BE2C (cell line): ENCODE results near the gene CLDN24.

ENCODE experiments used
- DNase-seq: peaks from one replicate; pipeline ENCODE4 v3.0.0-alpha.2; 2020
- H3K27me3 ChIP-seq: fragments of 250-450 bp; sonication (Bioruptor Pico); 2 replicates; pipeline ENCODE4 v1.5.1; 2020; ENCODE audit warnings: mild to moderate bottlenecking
- H3K36me3 ChIP-seq: fragments of 250-450 bp; sonication (Bioruptor Pico); 2 replicates; pipeline ENCODE4 v1.5.1; 2020; ENCODE audit warnings: mild to moderate bottlenecking
- H3K4me1 ChIP-seq: fragments of 250-450 bp; sonication (Bioruptor Pico); 2 replicates; pipeline ENCODE4 v1.5.1; 2020
- H3K4me3 ChIP-seq: 2 replicates; pipeline ENCODE4 v1.5.1; 2011; ENCODE audit warnings: low read depth, low read length
- H3K9me3 ChIP-seq: fragments of 250-450 bp; sonication (Bioruptor Pico); 2 replicates; pipeline ENCODE4 v1.5.1; 2020
- TF ChIP-seq, protein P1 (sequence below): IDR thresholded peaks from 2 replicates; pipeline ENCODE4 v1.5.1; 2012; ENCODE audit warnings: mild to moderate bottlenecking, low read depth, low read length

Gene CLDN24

DNA sequence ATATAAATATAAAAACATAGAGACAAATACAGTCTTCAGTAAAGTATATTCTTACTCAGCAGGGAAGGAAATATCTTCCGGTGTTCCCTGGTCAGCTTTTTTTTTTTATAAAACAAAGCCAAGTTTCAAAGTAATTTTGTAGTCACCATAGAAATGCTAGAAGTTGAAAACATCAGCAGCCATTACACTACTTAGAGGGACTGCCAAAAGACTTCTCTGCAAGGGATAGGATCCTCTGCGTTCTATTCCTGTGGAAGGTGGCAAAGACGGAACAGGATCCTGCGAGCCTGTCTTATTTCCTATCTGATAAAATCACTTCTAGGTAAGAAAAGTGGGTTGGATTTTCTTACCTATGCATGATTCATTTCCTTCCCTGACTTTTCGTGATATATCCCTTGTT, 21.6 kb downstream of the CLDN24 start:
- Histone ChIP-seq H3K4me1 (no peaks in the 10 kb centered on the region), H3K9me3 (no peaks in the 10 kb centered on the region), H3K27me3 (no peaks in the 10 kb centered on the region), H3K4me3 (no peak overlapping the region), H3K36me3 (no peaks in the 10 kb centered on the region; the same call in 1 of the 2 replicates)
- TF ChIP-seq, protein P1, sequence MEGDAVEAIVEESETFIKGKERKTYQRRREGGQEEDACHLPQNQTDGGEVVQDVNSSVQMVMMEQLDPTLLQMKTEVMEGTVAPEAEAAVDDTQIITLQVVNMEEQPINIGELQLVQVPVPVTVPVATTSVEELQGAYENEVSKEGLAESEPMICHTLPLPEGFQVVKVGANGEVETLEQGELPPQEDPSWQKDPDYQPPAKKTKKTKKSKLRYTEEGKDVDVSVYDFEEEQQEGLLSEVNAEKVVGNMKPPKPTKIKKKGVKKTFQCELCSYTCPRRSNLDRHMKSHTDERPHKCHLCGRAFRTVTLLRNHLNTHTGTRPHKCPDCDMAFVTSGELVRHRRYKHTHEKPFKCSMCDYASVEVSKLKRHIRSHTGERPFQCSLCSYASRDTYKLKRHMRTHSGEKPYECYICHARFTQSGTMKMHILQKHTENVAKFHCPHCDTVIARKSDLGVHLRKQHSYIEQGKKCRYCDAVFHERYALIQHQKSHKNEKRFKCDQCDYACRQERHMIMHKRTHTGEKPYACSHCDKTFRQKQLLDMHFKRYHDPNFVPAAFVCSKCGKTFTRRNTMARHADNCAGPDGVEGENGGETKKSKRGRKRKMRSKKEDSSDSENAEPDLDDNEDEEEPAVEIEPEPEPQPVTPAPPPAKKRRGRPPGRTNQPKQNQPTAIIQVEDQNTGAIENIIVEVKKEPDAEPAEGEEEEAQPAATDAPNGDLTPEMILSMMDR = no peak
- DNase-seq = no peak

DNA sequence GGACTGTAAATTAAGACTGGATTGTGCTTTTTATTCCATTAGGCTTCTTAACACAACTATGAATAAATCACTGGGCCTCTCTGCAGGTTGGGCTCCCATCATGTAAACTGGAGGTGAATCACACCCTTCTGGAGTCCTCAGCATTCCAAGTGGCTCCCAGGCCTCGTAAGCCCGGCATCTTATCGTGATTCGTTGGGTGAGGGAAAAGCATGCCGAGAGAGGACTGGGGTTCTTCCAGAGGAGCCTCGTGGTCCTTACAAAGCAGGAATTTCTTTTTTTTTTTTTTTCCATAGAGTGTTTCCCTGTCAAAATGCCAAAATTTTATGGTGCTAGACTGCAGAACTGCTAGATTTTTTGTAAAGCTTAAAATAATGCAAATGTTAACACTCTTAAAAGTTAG, 22.2 kb downstream of the CLDN24 start:
- Histone ChIP-seq H3K9me3 (no peaks in the 10 kb centered on the region), H3K4me3 (no peak overlapping the region), H3K4me1 (no peaks in the 10 kb centered on the region), H3K36me3 (no peaks in the 10 kb centered on the region; the same call in 1 of the 2 replicates), H3K27me3 (no peaks in the 10 kb centered on the region)
- no peak for DNase-seq
- TF ChIP-seq, protein P1 = no peak

DNA sequence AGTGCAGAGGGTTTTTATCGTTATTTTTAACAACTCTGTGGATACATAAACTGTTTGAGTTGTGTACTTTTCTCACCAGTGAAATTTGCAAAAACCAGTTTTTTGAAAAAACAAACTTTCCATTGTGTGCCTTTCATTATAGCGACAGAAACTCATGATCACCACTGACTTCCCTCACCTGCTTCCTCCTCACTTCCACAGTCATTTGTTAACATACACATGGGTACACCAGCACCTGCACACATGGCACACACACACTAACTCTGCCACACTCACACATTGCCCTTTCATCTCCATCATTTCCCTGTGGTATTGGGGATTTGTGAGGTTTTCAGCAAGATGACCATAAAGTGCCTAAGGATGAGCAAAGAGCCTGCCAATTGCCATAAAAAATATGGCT, 22.8 kb downstream of the CLDN24 start:
- H3K36me3 ChIP-seq = no peaks in the 10 kb centered on the region; the same call in 1 of the 2 replicates
- TF ChIP-seq, protein P1 = no peak
- no peak for DNase-seq
- H3K4me1 ChIP-seq = no peaks in the 10 kb centered on the region
- no peaks in the 10 kb centered on the region for H3K9me3 ChIP-seq
- no peaks in the 10 kb centered on the region for H3K27me3 ChIP-seq
- H3K4me3 ChIP-seq = no peak overlapping the region

DNA sequence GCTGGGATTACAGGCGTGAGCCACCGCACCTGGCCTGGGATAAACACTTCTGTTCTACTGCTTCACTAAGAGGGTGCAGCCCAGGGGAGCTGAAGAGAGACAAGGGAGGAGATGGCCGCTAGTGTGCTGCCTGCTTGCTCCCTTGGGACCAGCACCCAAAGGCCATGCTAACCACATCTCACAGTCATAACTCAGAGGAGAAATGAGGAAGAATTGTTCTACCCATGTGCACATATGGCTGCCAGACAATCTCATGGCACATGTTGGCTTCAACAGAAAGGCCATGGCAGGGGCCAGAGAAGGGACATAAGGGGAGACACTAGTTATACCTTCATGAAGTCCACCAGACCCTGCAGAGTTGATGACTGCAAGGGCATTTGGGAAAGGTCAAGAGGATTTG, 24.6 kb downstream of the CLDN24 start:
- TF ChIP-seq, protein P1 = no peak
- no peak overlapping the region for H3K4me3 ChIP-seq
- DNase-seq = no peak
- H3K4me1 ChIP-seq = no peaks in the 10 kb centered on the region
- no peaks in the 10 kb centered on the region for H3K27me3 ChIP-seq
- H3K36me3 ChIP-seq = no peaks in the 10 kb centered on the region; the same call in 1 of the 2 replicates
- H3K9me3 ChIP-seq = no peaks in the 10 kb centered on the region

DNA sequence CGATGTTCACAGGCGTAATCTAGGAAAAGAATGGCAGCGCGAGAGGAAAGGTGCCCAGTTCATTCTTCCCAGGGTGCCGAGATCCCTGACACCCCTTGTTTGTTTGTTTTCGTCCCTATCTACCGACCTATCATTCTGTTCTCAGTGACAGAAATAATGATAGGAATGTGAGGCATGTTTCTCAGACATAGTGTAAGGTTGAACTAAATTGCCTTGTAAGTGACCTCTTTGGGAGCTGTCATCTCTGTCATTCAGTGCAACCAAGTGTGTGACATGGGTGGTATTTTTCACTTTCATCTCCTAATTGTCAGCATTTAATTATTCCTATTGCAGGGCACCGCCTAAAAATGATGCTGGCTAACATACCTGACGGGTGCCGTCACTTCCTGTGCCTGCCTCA, 26.5 kb downstream of the CLDN24 start:
- no peaks in the 10 kb centered on the region; the same call in none of the 2 replicates for H3K36me3 ChIP-seq
- no peak for DNase-seq

DNA sequence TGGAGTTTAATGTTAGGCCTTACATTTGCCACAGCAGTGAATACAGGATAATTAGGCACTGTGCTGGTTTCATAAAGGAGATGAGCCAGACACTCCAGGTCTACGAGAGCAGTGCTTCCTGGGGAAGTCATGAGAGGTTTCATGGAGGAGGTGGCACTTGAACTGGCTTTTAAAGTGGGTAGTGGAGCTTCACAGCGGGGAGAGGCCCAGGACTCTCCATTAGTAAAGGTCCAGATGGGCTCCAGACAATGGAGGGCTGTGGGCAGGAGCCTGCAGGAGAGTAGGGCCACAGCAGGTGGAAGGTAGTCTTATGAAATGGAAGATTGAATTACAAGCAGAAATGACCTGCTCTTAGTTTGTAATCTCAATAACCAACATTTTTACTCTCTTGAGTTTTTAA, 31.2 kb downstream of the CLDN24 start:
- TF ChIP-seq, protein P1 = no peak
- H3K4me1 ChIP-seq = no peaks in the 10 kb centered on the region
- no peaks in the 10 kb centered on the region for H3K27me3 ChIP-seq
- H3K4me3 ChIP-seq = no peak overlapping the region
- peaks cover 3% of the 10 kb centered on the region for H3K36me3 ChIP-seq
- H3K9me3 ChIP-seq = no peaks in the 10 kb centered on the region
- DNase-seq = no peak

More for the DNA sequence above, 26.5 kb downstream of the CLDN24 start:
- TF ChIP-seq, protein P1 = no peak
- H3K27me3 ChIP-seq = no peaks in the 10 kb centered on the region
- no peaks in the 10 kb centered on the region for H3K4me1 ChIP-seq
- H3K4me3 ChIP-seq = no peak overlapping the region
- no peaks in the 10 kb centered on the region for H3K9me3 ChIP-seq
